Activated CD4-positive, alpha-beta T cell treated with anti-CD3 and anti-CD28 coated beads, Interleukin-2, amount 10 ng/mL, durations not matched to agents 24 days and 14 days (primary cell): Measurements from ENCODE around the gene GUCY1A1. TPM values are rescaled to one million over a fixed set of nuclear protein-coding genes. Genes with fewer than 3 reads are reported as not detected.

Source experiments
- DNase-seq: peaks from one replicate; pipeline ENCODE4 v3.0.0; 2022
- H3K27ac Mint-ChIP-seq: one replicate; pipeline ENCODE4 v1.8.0; 2022; ENCODE audit warnings: mild to moderate bottlenecking, mixed read lengths
- H3K27me3 Mint-ChIP-seq: one replicate; pipeline ENCODE4 v1.8.0; 2022; ENCODE audit warnings: mixed read lengths
- H3K36me3 Mint-ChIP-seq: one replicate; pipeline ENCODE4 v1.8.0; 2022; ENCODE audit warnings: low read depth, mild to moderate bottlenecking, mixed read lengths
- H3K4me1 Mint-ChIP-seq: one replicate; pipeline ENCODE4 v1.8.0; 2021; ENCODE audit warnings: mixed read lengths
- H3K4me3 Mint-ChIP-seq: one replicate; pipeline ENCODE4 v1.8.0; 2022; ENCODE audit warnings: mild to moderate bottlenecking, moderate library complexity, mixed read lengths
- H3K9me3 Mint-ChIP-seq: one replicate; pipeline ENCODE4 v1.8.0; 2021; ENCODE audit warnings: mixed read lengths
- intact Hi-C: fragments of 100-400 bp; cut with micrococcal nuclease; formaldehyde crosslinking; loops from one replicate; pipeline ENCODE4 v1.15.1; 2023
- total RNA-seq: library from RNA; stranded (reverse); gene quantifications from 2 replicates; pipeline ENCODE4 v1.2.3, GENCODE V29; 2022

The GUCY1A1 gene
- total RNA-seq, 1 donor from 2014 or later, result not detected

GRCh38 chr4:155668707-155669220, 2.1 kb downstream of the GUCY1A1 start:
- Mint-ChIP-seq H3K4me3 (no peak overlapping the region), H3K27me3 (peaks cover 68% of the 10 kb centered on the region)

GRCh38 chr4:155672342-155672741, 5.7 kb downstream of the GUCY1A1 start:
- intact Hi-C loops, result no loop called here
- H3K4me3 Mint-ChIP-seq, result no peak overlapping the region
- H3K27ac Mint-ChIP-seq, result no peak overlapping the region
- H3K27me3 Mint-ChIP-seq, result peaks cover 38% of the 10 kb centered on the region
- H3K9me3 Mint-ChIP-seq, result no peaks in the 10 kb centered on the region
- no peaks in the 10 kb centered on the region for H3K36me3 Mint-ChIP-seq
- no peak for DNase-seq
- H3K4me1 Mint-ChIP-seq, result peaks cover 3% of the 10 kb centered on the region

More at GRCh38 chr4:155668707-155669220, 2.1 kb downstream of the GUCY1A1 start:
- no peak for DNase-seq
- H3K9me3 Mint-ChIP-seq, result no peaks in the 10 kb centered on the region
- H3K4me1 Mint-ChIP-seq, result peaks cover 15% of the 10 kb centered on the region
- H3K27ac Mint-ChIP-seq, result no peak overlapping the region
- intact Hi-C loops, result loop anchor here (5.0 to 10.0 kb wide), 2 partner anchors 89 to 294 kb away; partner anchors contain the start of genes GUCY1B1 and MAP9
- no peaks in the 10 kb centered on the region for H3K36me3 Mint-ChIP-seq

GRCh38 chr4:155673453-155673979, 6.9 kb downstream of the GUCY1A1 start:
- intact Hi-C loops, result no loop called here
- Mint-ChIP-seq H3K4me1 (no peaks in the 10 kb centered on the region), H3K4me3 (no peak overlapping the region), H3K9me3 (no peaks in the 10 kb centered on the region), H3K27ac (no peak overlapping the region), H3K36me3 (no peaks in the 10 kb centered on the region), H3K27me3 (peaks cover 30% of the 10 kb centered on the region)
- DNase-seq, result no peak

- no peak for DNase-seq
- Mint-ChIP-seq H3K27ac (no peak overlapping the region), H3K4me3 (no peak overlapping the region), H3K27me3 (peaks cover 28% of the 10 kb centered on the region), H3K9me3 (no peaks in the 10 kb centered on the region), H3K36me3 (no peaks in the 10 kb centered on the region), H3K4me1 (no peaks in the 10 kb centered on the region)
- intact Hi-C loops, result no loop called here
These were observed 8.0 kb downstream of the GUCY1A1 start for GRCh38 chr4:155674669-155675071.

DNA sequence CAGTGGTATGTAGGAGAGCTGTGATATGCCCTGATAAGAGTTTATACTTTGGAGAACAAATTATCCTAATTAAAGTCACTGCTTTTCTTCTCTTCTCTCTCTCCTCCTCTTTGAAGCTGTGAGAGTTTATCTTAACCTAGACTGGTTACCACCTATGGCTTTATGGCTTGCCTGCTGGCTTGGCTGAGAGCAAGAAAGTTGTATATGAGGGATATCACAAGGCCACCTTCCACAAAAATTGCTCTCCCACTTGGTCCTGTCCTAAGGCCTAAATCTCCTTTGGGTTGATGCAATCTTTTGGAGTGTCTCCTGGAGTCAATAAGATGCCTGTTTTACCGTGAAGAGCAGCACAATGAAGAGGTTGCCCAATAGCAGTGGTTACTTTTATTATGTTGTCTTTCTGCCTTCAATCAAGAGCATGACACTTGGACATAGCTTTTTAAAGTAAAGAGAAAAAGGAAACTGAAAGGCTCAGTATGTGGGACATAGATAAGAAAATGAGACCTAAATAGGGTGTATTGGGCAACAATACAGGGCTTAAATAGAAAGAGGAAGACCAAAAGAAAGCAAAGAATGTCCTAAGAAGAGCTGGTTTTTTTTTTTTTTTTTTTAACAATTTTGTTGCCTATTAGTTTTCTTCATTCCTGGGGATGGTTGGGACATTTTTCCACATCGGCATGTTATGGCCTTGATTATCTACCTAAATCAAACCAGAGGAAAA, 9.2 kb downstream of the GUCY1A1 start:
- Mint-ChIP-seq H3K4me1 (no peaks in the 10 kb centered on the region), H3K4me3 (no peak overlapping the region), H3K27me3 (peaks cover 19% of the 10 kb centered on the region), H3K27ac (no peak overlapping the region), H3K36me3 (no peaks in the 10 kb centered on the region), H3K9me3 (no peaks in the 10 kb centered on the region)
- no peak for DNase-seq
- intact Hi-C loops, result no loop called here

- Mint-ChIP-seq H3K4me1 (no peaks in the 10 kb centered on the region), H3K27me3 (peaks cover 15% of the 10 kb centered on the region), H3K27ac (no peak overlapping the region), H3K4me3 (no peak overlapping the region), H3K36me3 (no peaks in the 10 kb centered on the region), H3K9me3 (no peaks in the 10 kb centered on the region)
- no peak for DNase-seq
- intact Hi-C loops, result no loop called here
These were observed 9.8 kb downstream of the GUCY1A1 start for GRCh38 chr4:155676430-155676825.

DNA sequence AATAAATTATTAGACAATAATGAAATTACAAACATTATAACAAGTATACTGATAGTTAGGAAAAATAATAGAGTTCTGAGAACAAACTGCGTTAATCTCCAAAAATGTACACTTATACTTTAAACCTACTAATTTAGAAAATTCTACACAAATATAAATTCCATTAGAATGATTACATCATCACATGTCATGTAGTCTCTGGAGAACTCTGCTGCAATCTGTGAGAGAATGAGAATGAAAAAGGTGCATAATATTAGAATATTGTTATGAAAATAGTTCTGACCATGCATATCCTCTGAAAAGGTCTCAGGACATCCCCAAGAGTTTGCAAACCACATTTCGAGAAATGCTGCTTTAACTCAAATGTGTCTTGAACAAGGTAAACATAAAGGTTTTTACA, 11.4 kb downstream of the GUCY1A1 start:
- peaks cover 12% of the 10 kb centered on the region for H3K27me3 Mint-ChIP-seq
- intact Hi-C loops, result no loop called here

DNA sequence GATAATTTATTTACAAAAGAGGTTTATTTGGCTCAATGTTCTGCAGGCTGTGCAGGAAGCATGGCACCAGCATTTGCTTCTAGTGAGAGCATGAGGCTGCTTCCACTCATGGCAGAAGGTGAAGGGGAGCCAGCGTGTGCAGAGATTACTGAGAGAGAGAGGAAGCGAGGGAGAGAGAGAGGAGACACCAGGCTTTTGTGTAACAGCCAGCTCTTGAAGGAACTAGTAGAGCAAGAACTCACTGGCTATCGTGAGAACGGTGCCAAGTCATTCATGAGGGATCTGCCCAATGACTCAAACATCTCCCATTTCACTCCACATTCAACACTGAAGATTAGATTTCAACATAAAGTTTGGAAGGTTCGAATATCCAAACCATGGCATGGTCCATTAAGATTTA, 12.7 kb downstream of the GUCY1A1 start:
- DNase-seq, result no peak
- no peaks in the 10 kb centered on the region for H3K36me3 Mint-ChIP-seq
- intact Hi-C loops, result no loop called here

More for the DNA sequence above, 11.4 kb downstream of the GUCY1A1 start:
- no peaks in the 10 kb centered on the region for H3K4me1 Mint-ChIP-seq
- H3K4me3 Mint-ChIP-seq, result no peak overlapping the region
- no peaks in the 10 kb centered on the region for H3K36me3 Mint-ChIP-seq
- no peak for DNase-seq
- no peak overlapping the region for H3K27ac Mint-ChIP-seq
- no peaks in the 10 kb centered on the region for H3K9me3 Mint-ChIP-seq

DNA sequence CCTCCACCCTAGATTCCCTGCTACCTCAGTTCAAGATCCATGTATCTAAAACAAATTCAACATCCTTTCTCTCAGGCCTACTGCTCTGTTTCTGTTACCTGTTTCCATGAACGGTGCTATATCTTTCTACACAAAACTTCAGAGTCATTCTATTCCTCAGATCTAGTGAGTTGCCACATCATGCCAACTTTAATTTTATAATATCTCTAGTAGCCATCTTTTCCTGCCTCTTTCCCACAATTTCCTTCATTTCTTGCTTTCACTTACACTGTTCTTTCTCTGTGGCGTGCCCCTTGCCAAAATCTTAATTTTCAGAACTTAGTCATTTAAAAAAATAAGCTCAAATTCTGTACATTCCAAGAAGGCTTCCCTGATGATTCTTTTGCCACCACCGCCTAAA, 15.2 kb downstream of the GUCY1A1 start:
- H3K4me3 Mint-ChIP-seq, result no peak overlapping the region
- no peaks in the 10 kb centered on the region for H3K36me3 Mint-ChIP-seq
- intact Hi-C loops, result no loop called here
- DNase-seq, result no peak
- peaks cover 9% of the 10 kb centered on the region for H3K27me3 Mint-ChIP-seq
- no peaks in the 10 kb centered on the region for H3K4me1 Mint-ChIP-seq
- H3K9me3 Mint-ChIP-seq, result no peaks in the 10 kb centered on the region
- no peak overlapping the region for H3K27ac Mint-ChIP-seq

More for the DNA sequence above, 12.7 kb downstream of the GUCY1A1 start:
- H3K4me3 Mint-ChIP-seq, result no peak overlapping the region
- no peak overlapping the region for H3K27ac Mint-ChIP-seq
- H3K4me1 Mint-ChIP-seq, result no peaks in the 10 kb centered on the region
- H3K27me3 Mint-ChIP-seq, result peaks cover 13% of the 10 kb centered on the region
- H3K9me3 Mint-ChIP-seq, result no peaks in the 10 kb centered on the region

GRCh38 chr4:155684423-155684822, 17.8 kb downstream of the GUCY1A1 start:
- no peak overlapping the region for H3K4me3 Mint-ChIP-seq
- no peaks in the 10 kb centered on the region for H3K36me3 Mint-ChIP-seq
- intact Hi-C loops, result no loop called here
- H3K4me1 Mint-ChIP-seq, result no peaks in the 10 kb centered on the region
- H3K27me3 Mint-ChIP-seq, result peaks cover 7% of the 10 kb centered on the region
- DNase-seq, result no peak
- no peak overlapping the region for H3K27ac Mint-ChIP-seq
- H3K9me3 Mint-ChIP-seq, result no peaks in the 10 kb centered on the region

DNA sequence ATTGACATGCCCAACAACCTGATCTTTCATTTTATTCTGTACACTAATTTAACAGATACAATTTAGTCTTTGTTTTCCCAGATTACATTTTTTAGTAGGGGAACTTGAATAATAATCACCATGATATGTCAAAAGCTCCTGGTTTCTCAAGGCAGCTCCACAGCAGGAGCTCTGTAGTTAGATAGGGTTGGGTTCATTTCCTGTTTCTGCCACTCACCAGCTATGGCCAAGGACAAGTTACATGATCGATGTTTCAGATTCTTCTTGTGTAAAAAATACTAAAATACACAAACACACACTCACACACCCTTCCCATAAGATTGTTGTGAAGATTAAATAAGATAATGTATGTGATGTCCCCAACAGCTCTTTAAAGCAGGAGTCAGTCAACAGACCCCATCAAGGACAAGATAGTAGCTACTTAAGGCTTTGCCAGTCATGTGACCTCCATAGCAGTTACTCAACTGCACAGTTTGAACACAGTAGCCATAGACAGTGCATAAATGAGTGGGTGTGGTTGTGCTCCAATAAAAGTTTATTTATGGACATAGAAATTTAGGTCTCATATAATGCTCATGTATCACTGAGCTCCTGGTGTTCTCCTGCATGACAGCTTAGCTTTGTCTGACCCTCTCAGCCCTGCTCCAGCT, 18.4 kb downstream of the GUCY1A1 start:
- no peaks in the 10 kb centered on the region for H3K4me1 Mint-ChIP-seq
- no peak overlapping the region for H3K4me3 Mint-ChIP-seq
- intact Hi-C loops, result no loop called here
- H3K27me3 Mint-ChIP-seq, result peaks cover 7% of the 10 kb centered on the region
- no peak overlapping the region for H3K27ac Mint-ChIP-seq
- no peak for DNase-seq
- H3K9me3 Mint-ChIP-seq, result no peaks in the 10 kb centered on the region
- H3K36me3 Mint-ChIP-seq, result no peaks in the 10 kb centered on the region

DNA sequence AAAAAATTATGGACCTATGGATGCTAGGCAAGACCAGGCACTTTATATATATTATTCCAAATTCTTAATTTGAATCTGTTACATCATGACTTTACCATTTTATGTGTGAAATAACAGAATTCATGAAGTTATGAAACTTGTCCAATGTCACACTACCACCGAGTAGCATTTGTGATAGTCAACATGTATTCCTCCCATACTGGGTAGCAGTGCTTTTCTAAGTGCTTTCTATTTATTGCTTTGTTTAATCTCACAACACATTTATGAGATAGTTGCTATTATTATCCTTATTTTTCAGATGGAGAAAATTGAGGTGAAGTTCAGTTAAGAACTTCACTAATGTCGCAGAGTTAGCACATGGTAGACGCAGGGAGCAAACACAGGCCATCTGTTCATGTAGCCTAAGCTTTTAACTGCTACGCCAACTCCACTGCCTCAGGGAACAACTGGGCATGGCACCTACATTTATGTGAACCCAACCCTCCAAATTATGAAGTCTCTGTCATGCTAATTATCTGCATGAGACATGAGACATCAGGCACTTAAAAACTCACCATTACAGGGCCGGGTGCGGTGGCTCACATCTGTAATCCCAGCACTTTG, 20.8 kb downstream of the GUCY1A1 start:
- no peak overlapping the region for H3K4me3 Mint-ChIP-seq
- intact Hi-C loops, result no loop called here
- H3K27ac Mint-ChIP-seq, result no peak overlapping the region
- peaks cover 10% of the 10 kb centered on the region for H3K27me3 Mint-ChIP-seq
- H3K36me3 Mint-ChIP-seq, result no peaks in the 10 kb centered on the region
- no peaks in the 10 kb centered on the region for H3K4me1 Mint-ChIP-seq
- no peak for DNase-seq
- no peaks in the 10 kb centered on the region for H3K9me3 Mint-ChIP-seq

DNA sequence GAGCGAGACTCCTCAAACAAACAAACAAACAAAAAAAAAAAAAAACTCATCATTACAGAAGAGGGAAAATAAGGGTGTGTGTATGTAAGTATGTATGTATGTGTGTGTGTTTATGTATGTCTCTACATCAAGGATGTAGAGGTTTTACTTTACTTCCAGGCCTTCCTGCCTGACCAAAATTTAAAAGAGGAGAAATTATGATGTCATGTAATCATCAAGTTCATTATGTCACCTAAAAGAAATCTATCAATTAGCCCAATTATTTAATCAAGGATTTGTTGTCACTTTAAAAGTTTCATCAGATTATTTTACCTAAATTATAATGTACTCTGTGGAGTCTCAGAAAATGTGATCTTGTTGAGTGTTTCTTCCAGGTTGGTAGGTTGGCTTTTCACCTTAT, 21.6 kb downstream of the GUCY1A1 start:
- DNase-seq, result no peak
- Mint-ChIP-seq H3K27me3 (peaks cover 10% of the 10 kb centered on the region), H3K36me3 (no peaks in the 10 kb centered on the region), H3K4me3 (no peak overlapping the region), H3K9me3 (no peaks in the 10 kb centered on the region), H3K4me1 (no peaks in the 10 kb centered on the region), H3K27ac (no peak overlapping the region)
- intact Hi-C loops, result no loop called here

- H3K4me3 Mint-ChIP-seq, result no peak overlapping the region
- no peaks in the 10 kb centered on the region for H3K4me1 Mint-ChIP-seq
- intact Hi-C loops, result no loop called here
- no peak for DNase-seq
- H3K36me3 Mint-ChIP-seq, result no peaks in the 10 kb centered on the region
- no peaks in the 10 kb centered on the region for H3K9me3 Mint-ChIP-seq
- H3K27me3 Mint-ChIP-seq, result peaks cover 8% of the 10 kb centered on the region
- no peak overlapping the region for H3K27ac Mint-ChIP-seq
These were observed 22.2 kb downstream of the GUCY1A1 start for GRCh38 chr4:155688860-155689259.
